Trophoblast cell (in vitro differentiated cells and primary cell): ENCODE results near the gene ASZ1.

Experiments
- DNase-seq, 2 donors: peaks; one replicate each; pipeline ENCODE4 v3.0.0-alpha.2; 2016
- H2AFZ ChIP-seq: 2 replicates; pipeline ENCODE4 v1.6.1; 2013; ENCODE audit warnings: low read length, moderate library complexity, mild to moderate bottlenecking; ENCODE audit not compliant: insufficient read depth, poor library complexity
- H2AK5ac ChIP-seq: 2 replicates; pipeline ENCODE4 v1.6.1; 2013; ENCODE audit warnings: mild to moderate bottlenecking, low read length
- H2BK120ac ChIP-seq: 2 replicates; pipeline ENCODE4 v1.6.1; 2013; ENCODE audit warnings: low read length, mild to moderate bottlenecking, moderate library complexity; ENCODE audit not compliant: insufficient read depth, poor library complexity
- H2BK12ac ChIP-seq: 2 replicates; pipeline ENCODE4 v1.6.1; 2013; ENCODE audit warnings: mild to moderate bottlenecking, low read length, moderate library complexity
- H2BK5ac ChIP-seq: 2 replicates; pipeline ENCODE4 v1.6.1; 2013; ENCODE audit warnings: low read length, low read depth, moderate library complexity, mild to moderate bottlenecking; ENCODE audit not compliant: poor library complexity
- H3K14ac ChIP-seq: 2 replicates; pipeline ENCODE4 v1.6.1; 2013; ENCODE audit warnings: mild to moderate bottlenecking, low read length
- H3K18ac ChIP-seq: 2 replicates; pipeline ENCODE4 v1.6.1; 2013; ENCODE audit warnings: mild to moderate bottlenecking, low read length
- H3K23ac ChIP-seq: 2 replicates; pipeline ENCODE4 v1.6.1; 2013; ENCODE audit warnings: low read length
- H3K27ac ChIP-seq: 2 replicates; pipeline ENCODE4 v1.5.1; 2013; ENCODE audit warnings: low read depth, mild to moderate bottlenecking, inconsistent platforms, low read length, moderate library complexity
- H3K27me3 ChIP-seq: 2 replicates; pipeline ENCODE4 v1.6.1; 2013; ENCODE audit warnings: inconsistent platforms, mild to moderate bottlenecking, low read length, moderate library complexity; ENCODE audit not compliant: insufficient read depth
- H3K36me3 ChIP-seq, 2 experiments: 1 replicate in 1 of 2; 2 replicates in 1 of 2; pipeline ENCODE4 v1.6.1; 2013; ENCODE audit warnings: low read length in 2 of 2, mild to moderate bottlenecking in 2 of 2, moderate library complexity in 1 of 2; ENCODE audit not compliant: insufficient read depth in 2 of 2, control insufficient read depth in 1 of 2
- H3K4ac ChIP-seq: 2 replicates; pipeline ENCODE4 v1.6.1; 2013; ENCODE audit warnings: low read depth, mild to moderate bottlenecking, low read length, moderate library complexity
- H3K4me1 ChIP-seq, 2 experiments: 1 replicate in 1 of 2; 2 replicates in 1 of 2; pipeline ENCODE4 v1.6.1; 2013; ENCODE audit warnings: low read length in 2 of 2, mild to moderate bottlenecking in 2 of 2, moderate library complexity in 1 of 2; ENCODE audit not compliant: insufficient read depth in 2 of 2, control insufficient read depth in 1 of 2
- H3K4me2 ChIP-seq: 2 replicates; pipeline ENCODE4 v1.6.1; 2013; ENCODE audit warnings: inconsistent platforms, mild to moderate bottlenecking, low read length, moderate library complexity
- H3K4me3 ChIP-seq: 2 replicates; pipeline ENCODE4 v1.5.1; 2013; ENCODE audit warnings: mild to moderate bottlenecking, low read depth, low read length, inconsistent platforms
- H3K79me1 ChIP-seq: one replicate; pipeline ENCODE4 v1.6.1; 2013; ENCODE audit warnings: low read length
- H3K79me2 ChIP-seq: 2 replicates; pipeline ENCODE4 v1.6.1; 2013; ENCODE audit warnings: low read length, mild to moderate bottlenecking; ENCODE audit not compliant: control insufficient read depth, insufficient read depth, poor library complexity
- H3K9ac ChIP-seq: 2 replicates; pipeline ENCODE4 v1.6.1; 2013; ENCODE audit warnings: mild to moderate bottlenecking, low read length
- H3K9me3 ChIP-seq: 2 replicates; pipeline ENCODE4 v1.6.1; 2013; ENCODE audit warnings: low read depth, mild to moderate bottlenecking, control low read depth, inconsistent platforms, low read length; ENCODE audit not compliant: insufficient read depth
- H4K12ac ChIP-seq: 2 replicates; pipeline ENCODE4 v1.6.1; 2013; ENCODE audit warnings: low read depth, mild to moderate bottlenecking, low read length, moderate library complexity
- H4K8ac ChIP-seq: 2 replicates; pipeline ENCODE4 v1.6.1; 2013; ENCODE audit warnings: low read depth, mild to moderate bottlenecking, low read length, moderate library complexity
- H4K91ac ChIP-seq: one replicate; pipeline ENCODE4 v1.6.1; 2013; ENCODE audit warnings: low read depth, mild to moderate bottlenecking, low read length, moderate library complexity
- WGBS: extraction: QIAGEN DNeasy Blood & Tissue Kit; methylation state at CpG from one replicate; pipeline ENCODE4 v1.1.7; 2013; ENCODE audit warnings: missing lambda C conversion rate; ENCODE audit not compliant: insufficient read length, insufficient coverage; ENCODE audit errors: extremely low coverage; 5-methylcytosine and 5-hydroxymethylcytosine counted together

The ASZ1 gene

GRCh38 chr7:117362294-117362888 lies 64.9 kb downstream of the ASZ1 start:
- no peaks in the 10 kb centered on the region for H3K79me1 ChIP-seq
- no peak overlapping the region for H3K4ac ChIP-seq
- H3K4me3 ChIP-seq = no peak overlapping the region
- H3K4me2 ChIP-seq = no peak overlapping the region
- H3K9me3 ChIP-seq = no peaks in the 10 kb centered on the region
- H4K12ac ChIP-seq = no peak overlapping the region
- no peak overlapping the region for H2AK5ac ChIP-seq
- H2BK5ac ChIP-seq = no peak overlapping the region
- H3K79me2 ChIP-seq = no peaks in the 10 kb centered on the region
- H3K4me1 ChIP-seq = no peaks in the 10 kb centered on the region
- no peak overlapping the region for H3K9ac ChIP-seq
- H4K91ac ChIP-seq = no peak overlapping the region
- H3K27ac ChIP-seq = no peak overlapping the region
- H2AFZ ChIP-seq = no peak overlapping the region
- no peak overlapping the region for H3K18ac ChIP-seq
- H2BK12ac ChIP-seq = no peak overlapping the region
- no peak overlapping the region for H3K23ac ChIP-seq
- H3K27me3 ChIP-seq = no peaks in the 10 kb centered on the region
- no peak overlapping the region for H2BK120ac ChIP-seq
- H3K14ac ChIP-seq = no peak overlapping the region
- H4K8ac ChIP-seq = no peak overlapping the region
- no peak for DNase-seq
- H3K36me3 ChIP-seq = no peaks in the 10 kb centered on the region

- no peak overlapping the region for H4K8ac ChIP-seq
- no peaks in the 10 kb centered on the region for H3K36me3 ChIP-seq
- H3K79me1 ChIP-seq = no peaks in the 10 kb centered on the region
- H2BK120ac ChIP-seq = no peak overlapping the region
- DNase-seq = no peak
- no peak overlapping the region for H3K23ac ChIP-seq
- no peak overlapping the region for H3K18ac ChIP-seq
- peaks cover 0 to 6% of the 10 kb centered on the region in 2 experiments for H3K4me1 ChIP-seq
- no peak overlapping the region for H2AFZ ChIP-seq
- no peaks in the 10 kb centered on the region for H3K79me2 ChIP-seq
- H3K14ac ChIP-seq = no peak overlapping the region
- no peak overlapping the region for H2AK5ac ChIP-seq
- H4K12ac ChIP-seq = no peak overlapping the region
- H3K4me3 ChIP-seq = no peak overlapping the region
- no peak overlapping the region for H3K9ac ChIP-seq
- no peaks in the 10 kb centered on the region for H3K9me3 ChIP-seq
- H2BK12ac ChIP-seq = no peak overlapping the region
- no CpG with 5 or more reads among the region's 1 CpG for WGBS
- H3K4me2 ChIP-seq = no peak overlapping the region
- H4K91ac ChIP-seq = no peak overlapping the region
- H3K27ac ChIP-seq = no peak overlapping the region
- H2BK5ac ChIP-seq = no peak overlapping the region
- H3K4ac ChIP-seq = no peak overlapping the region
- no peaks in the 10 kb centered on the region for H3K27me3 ChIP-seq
Observed at GRCh38 chr7:117350027-117350426, 77.3 kb downstream of the ASZ1 start.

- Histone ChIP-seq H3K14ac (no peak overlapping the region), H3K4me3 (no peak overlapping the region), H3K79me2 (no peaks in the 10 kb centered on the region), H3K9ac (no peak overlapping the region), H2BK5ac (no peak overlapping the region), H3K4ac (no peak overlapping the region), H3K23ac (no peak overlapping the region), H4K8ac (no peak overlapping the region), H3K36me3 (no peaks in the 10 kb centered on the region), H3K9me3 (no peaks in the 10 kb centered on the region), H4K91ac (no peak overlapping the region), H3K4me2 (no peak overlapping the region), H3K27me3 (no peaks in the 10 kb centered on the region), H2AK5ac (no peak overlapping the region), H3K27ac (no peak overlapping the region), H3K79me1 (no peaks in the 10 kb centered on the region), H2BK120ac (no peak overlapping the region), H3K18ac (no peak overlapping the region), H3K4me1 (peaks cover 0 to 6% of the 10 kb centered on the region in 2 experiments), H4K12ac (no peak overlapping the region), H2BK12ac (no peak overlapping the region), H2AFZ (no peak overlapping the region)
- WGBS = no CpG with 5 or more reads among the region's 2 CpGs
- DNase-seq = no peak
Observed at GRCh38 chr7:117349570-117349969, 77.7 kb downstream of the ASZ1 start.

- H3K18ac ChIP-seq = no peak overlapping the region
- no peak overlapping the region for H3K4me2 ChIP-seq
- no peaks in the 10 kb centered on the region for H3K79me2 ChIP-seq
- H3K27ac ChIP-seq = no peak overlapping the region
- H3K36me3 ChIP-seq = no peaks in the 10 kb centered on the region
- no peak overlapping the region for H2AK5ac ChIP-seq
- peaks cover 0 to 6% of the 10 kb centered on the region in 2 experiments for H3K4me1 ChIP-seq
- no peak overlapping the region for H3K9ac ChIP-seq
- no peaks in the 10 kb centered on the region for H3K27me3 ChIP-seq
- no peaks in the 10 kb centered on the region for H3K79me1 ChIP-seq
- no peak for DNase-seq
- no peak overlapping the region for H2BK120ac ChIP-seq
- no peaks in the 10 kb centered on the region for H3K9me3 ChIP-seq
- H2BK5ac ChIP-seq = no peak overlapping the region
- no peak overlapping the region for H3K4ac ChIP-seq
- no peak overlapping the region for H4K8ac ChIP-seq
- WGBS = no CpG with 5 or more reads among the region's 7 CpGs
- no peak overlapping the region for H2AFZ ChIP-seq
- no peak overlapping the region for H3K14ac ChIP-seq
- no peak overlapping the region for H3K23ac ChIP-seq
- H3K4me3 ChIP-seq = no peak overlapping the region
- no peak overlapping the region for H4K12ac ChIP-seq
- no peak overlapping the region for H2BK12ac ChIP-seq
- H4K91ac ChIP-seq = no peak overlapping the region
Observed at GRCh38 chr7:117347962-117348672, 79.2 kb downstream of the ASZ1 start.
